Stomach (tissue), 9 donors: ENCODE data around the gene TCEANC. TPM values are rescaled to one million over a fixed set of nuclear protein-coding genes. Genes with fewer than 3 reads are reported as not detected.
"Not testable (repeated sequence)": the region's sequence is repeated elsewhere in the genome, so short reads cannot be mapped to it uniquely, and the experiment has no call there.

Source experiments
- DNase-seq, 2 donors: peaks; one replicate each; pipeline versions ENCODE4 v3.0.0 to v3.0.0-alpha.2; 2013 to 2019
- H3K27ac ChIP-seq, 5 donors: fragments of 200-600 bp in 4 of 5; sonication (generic) in 4 of 5; one replicate each; pipeline ENCODE4 v1.5.1; 2013 to 2019; ENCODE audit warnings: mild to moderate bottlenecking in 1 of 5, moderate library complexity in 1 of 5
- H3K27me3 ChIP-seq, 3 donors: fragments of 200-600 bp; sonication (generic); one replicate each; pipeline ENCODE4 v1.5.1; 2017 to 2019; ENCODE audit warnings: mixed run types in 1 of 3
- H3K36me3 ChIP-seq, 4 donors: fragments of 200-600 bp; sonication (generic); 1 replicate in 3 of 4; 2 replicates in 1 of 4; pipeline ENCODE4 v1.5.1; 2016 to 2019
- H3K4me1 ChIP-seq, 4 donors: fragments of 200-600 bp; sonication (generic); one replicate each; pipeline ENCODE4 v1.5.1; 2016 to 2019
- H3K4me3 ChIP-seq, 4 donors: fragments of 200-600 bp; sonication (generic) in 3 of 4; one replicate each; pipeline ENCODE4 v1.5.1; 2016 to 2019; ENCODE audit warnings: mild to moderate bottlenecking in 1 of 4
- H3K9me3 ChIP-seq, 4 donors: fragments of 200-600 bp; sonication (generic); one replicate each; pipeline ENCODE4 v1.5.1; 2016 to 2019
- EP300 ChIP-seq: sonication (generic); formaldehyde crosslinking; IDR thresholded peaks from one replicate; pipeline ENCODE4 v1.6.1; 2017; ENCODE audit warnings: antibody characterized with exemption
- POLR2A ChIP-seq, 4 donors: fragments of 450-650 bp; IDR thresholded peaks; one replicate each; pipeline ENCODE4 v1.6.1; 2016; ENCODE audit warnings: antibody characterized with exemption in 4 of 4, control low read depth in 2 of 4, mild to moderate bottlenecking in 1 of 4, moderate library complexity in 1 of 4
- POLR2AphosphoS5 ChIP-seq, 3 donors: sonication (generic); formaldehyde crosslinking; IDR thresholded peaks; one replicate each; pipeline ENCODE4 v1.6.1; 2016; ENCODE audit warnings: antibody characterized with exemption in 3 of 3
- WGBS, 5 donors: extraction: QIAGEN DNeasy Blood & Tissue Kit in 3 of 5; methylation state at CpG; one replicate each; pipeline versions ENCODE4 v1.1.5 to v1.1.7; 2013 to 2018; 5-methylcytosine and 5-hydroxymethylcytosine counted together
- intact Hi-C: fragments of 100-400 bp; cut with DNase I; formaldehyde crosslinking; loops from one replicate; pipeline ENCODE4 v1.15.1; 2023; ENCODE audit warnings: low total_unique reads
- polyA plus RNA-seq, 3 donors: library from polyadenylated mRNA; stranded (reverse); fragments of 200-250 nt; gene quantifications; one replicate each; pipeline ENCODE4 v1.2.3, GENCODE V29; 2013
- total RNA-seq, 5 donors: library from RNA; depleted of rRNA; stranded (reverse); fragments of >200 nt; gene quantifications; one replicate each; pipeline versions ENCODE4 v1.1.0 to v1.2.3, GENCODE V29; 2014 to 2016
- TF ChIP-seq, protein P1 (sequence below), 7 experiments: fragments of 450-650 bp in 4 of 7; fragments of 200-600 bp in 3 of 7; sonication (generic) in 3 of 7; IDR thresholded peaks; one replicate each; pipeline ENCODE4 v1.5.1; 2016 to 2019; ENCODE audit warnings: antibody characterized with exemption in 7 of 7, control low read depth in 2 of 7, mild to moderate bottlenecking in 1 of 7
- donor health status: healthy with polysubstance abuse.
- donor health status: Bipolar disorder and iron deficiency.
- donor health status: healthy.

Gene TCEANC
- total and polyA plus RNA-seq, 8 donors: 1.2 to 25.7 (median 3.5) TPM

DNA sequence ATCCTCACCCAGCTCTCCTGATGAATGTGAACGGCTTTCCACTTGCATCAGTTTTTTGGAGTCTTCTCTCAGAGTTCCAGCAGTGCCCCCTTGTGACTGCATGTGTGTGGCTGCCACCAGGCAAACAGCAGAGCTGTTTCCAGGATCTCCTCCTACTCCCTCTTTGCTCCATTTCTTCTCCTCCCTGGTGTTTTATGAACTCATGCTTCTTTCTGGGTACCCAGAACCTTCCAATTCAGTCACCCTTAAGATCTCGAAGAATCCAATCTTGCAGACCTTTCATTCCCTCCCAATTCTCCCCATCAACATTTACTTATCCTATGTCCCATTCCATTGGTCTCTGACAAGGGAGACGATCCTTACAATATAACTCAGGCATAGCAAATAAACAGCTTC, 6.8 kb upstream of the TCEANC start:
- H3K9me3 ChIP-seq: no peaks in the 10 kb centered on the region
- 29 to 36% (median 31%) methylated on average over 3 of the region's 3 CpGs for WGBS, 5 donors
- H3K4me1 ChIP-seq: peaks cover 0 to 16% (median 0%) of the 10 kb centered on the region in 4 donors
- no peak for TF ChIP-seq POLR2A (IDR thresholded peaks at IDR 0.05)
- TF ChIP-seq, protein P1, sequence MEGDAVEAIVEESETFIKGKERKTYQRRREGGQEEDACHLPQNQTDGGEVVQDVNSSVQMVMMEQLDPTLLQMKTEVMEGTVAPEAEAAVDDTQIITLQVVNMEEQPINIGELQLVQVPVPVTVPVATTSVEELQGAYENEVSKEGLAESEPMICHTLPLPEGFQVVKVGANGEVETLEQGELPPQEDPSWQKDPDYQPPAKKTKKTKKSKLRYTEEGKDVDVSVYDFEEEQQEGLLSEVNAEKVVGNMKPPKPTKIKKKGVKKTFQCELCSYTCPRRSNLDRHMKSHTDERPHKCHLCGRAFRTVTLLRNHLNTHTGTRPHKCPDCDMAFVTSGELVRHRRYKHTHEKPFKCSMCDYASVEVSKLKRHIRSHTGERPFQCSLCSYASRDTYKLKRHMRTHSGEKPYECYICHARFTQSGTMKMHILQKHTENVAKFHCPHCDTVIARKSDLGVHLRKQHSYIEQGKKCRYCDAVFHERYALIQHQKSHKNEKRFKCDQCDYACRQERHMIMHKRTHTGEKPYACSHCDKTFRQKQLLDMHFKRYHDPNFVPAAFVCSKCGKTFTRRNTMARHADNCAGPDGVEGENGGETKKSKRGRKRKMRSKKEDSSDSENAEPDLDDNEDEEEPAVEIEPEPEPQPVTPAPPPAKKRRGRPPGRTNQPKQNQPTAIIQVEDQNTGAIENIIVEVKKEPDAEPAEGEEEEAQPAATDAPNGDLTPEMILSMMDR (IDR thresholded peaks at IDR 0.05): peak in 5 of 7 experiments; percentile 29 to 65 (median 58)
- intact Hi-C loops: loop anchor here (5.0 to 10.0 kb wide), 2 partner anchors 139 to 389 kb away; no protein-coding TSS in a partner anchor
- no peak overlapping the region for H3K4me3 ChIP-seq
- peak; percentile 71 to 86 for DNase-seq
- peaks cover 0 to 5% (median 0%) of the 10 kb centered on the region in 3 donors for H3K27me3 ChIP-seq
- no peak overlapping the region for H3K27ac ChIP-seq
- H3K36me3 ChIP-seq: no peaks in the 10 kb centered on the region

DNA sequence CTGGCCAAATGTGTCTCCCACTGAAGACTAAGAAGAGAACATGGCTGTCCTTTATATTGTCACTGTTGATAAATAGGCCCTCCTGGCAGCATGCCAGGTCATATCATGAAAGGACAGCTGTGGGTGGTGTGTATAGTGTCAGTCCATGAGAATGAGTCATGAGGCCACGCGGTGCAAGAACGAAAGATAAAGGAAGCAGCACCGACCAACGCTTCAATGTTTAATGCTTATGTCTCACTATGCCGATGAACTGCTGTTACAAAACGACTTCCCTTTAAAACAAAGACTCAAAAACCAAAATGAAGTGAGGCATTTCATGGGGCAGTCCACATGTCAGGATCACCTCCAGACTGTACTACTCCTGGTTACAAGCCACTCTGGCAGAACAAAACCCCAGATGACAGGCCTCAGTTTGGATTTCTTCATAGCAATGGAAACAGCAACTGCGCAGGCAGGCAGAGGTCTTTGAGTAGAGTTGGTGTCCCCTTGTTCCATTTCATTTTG, 5.2 kb upstream of the TCEANC start:
- Histone ChIP-seq H3K27me3 (peaks cover 0 to 3% (median 0%) of the 10 kb centered on the region in 3 donors), H3K4me1 (peaks cover 0 to 16% (median 4%) of the 10 kb centered on the region in 4 donors), H3K4me3 (no peak overlapping the region), H3K9me3 (no peaks in the 10 kb centered on the region), H3K27ac (peak overlapping the region in 3 of 5 donors; percentile 25 to 44 (median 31)), H3K36me3 (no peaks in the 10 kb centered on the region)
- TF ChIP-seq POLR2AphosphoS5 (IDR thresholded peaks at IDR 0.05) (peak in 2 of 3 donors; percentile 9 to 28), POLR2A (IDR thresholded peaks at IDR 0.05) (no peak), EP300 (no peak)
- TF ChIP-seq, protein P1 (IDR thresholded peaks at IDR 0.05): no peak
- 17 to 58% (median 22%) methylated on average over 8 of the region's 8 CpGs for WGBS, 5 donors
- DNase-seq: peak; percentile 64 to 82
- intact Hi-C loops: loop anchor here (5.0 to 10.0 kb wide), 2 partner anchors 140 to 387 kb away; no protein-coding TSS in a partner anchor

DNA sequence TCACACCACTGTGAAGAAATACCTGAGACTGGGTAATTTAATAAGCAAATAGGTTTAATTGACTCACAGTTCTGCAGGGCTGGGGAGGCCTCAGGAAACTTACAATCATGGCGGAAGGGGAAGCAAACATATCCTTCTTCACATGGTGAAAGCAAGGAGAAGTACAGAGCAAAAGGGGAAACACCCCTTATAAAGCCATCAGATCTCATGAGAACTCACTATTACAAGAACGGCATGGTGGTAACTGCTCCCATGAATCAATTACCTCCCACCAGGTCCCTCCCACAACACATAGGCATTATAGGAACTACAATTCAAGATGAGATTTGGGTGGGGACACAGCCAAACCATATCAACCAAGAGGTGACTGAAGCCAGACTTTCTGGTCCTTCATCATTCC, 4.6 kb upstream of the TCEANC start:
- DNase-seq, H3K9me3 ChIP-seq, H3K4me3 ChIP-seq, H3K27me3 ChIP-seq, H3K36me3 ChIP-seq: not testable (repeated sequence)
- H3K4me1 ChIP-seq: peaks cover 0 to 16% (median 7%) of the 10 kb centered on the region in 4 donors
- H3K27ac ChIP-seq: peak overlapping the region in 1 of 5 donors; percentile 31
- WGBS, 5 donors: 76 to 94% (median 88%) methylated on average over 2 of the region's 2 CpGs
- intact Hi-C loops: loop anchor here (5.0 to 10.0 kb wide), 2 partner anchors 141 to 386 kb away; no protein-coding TSS in a partner anchor

DNA sequence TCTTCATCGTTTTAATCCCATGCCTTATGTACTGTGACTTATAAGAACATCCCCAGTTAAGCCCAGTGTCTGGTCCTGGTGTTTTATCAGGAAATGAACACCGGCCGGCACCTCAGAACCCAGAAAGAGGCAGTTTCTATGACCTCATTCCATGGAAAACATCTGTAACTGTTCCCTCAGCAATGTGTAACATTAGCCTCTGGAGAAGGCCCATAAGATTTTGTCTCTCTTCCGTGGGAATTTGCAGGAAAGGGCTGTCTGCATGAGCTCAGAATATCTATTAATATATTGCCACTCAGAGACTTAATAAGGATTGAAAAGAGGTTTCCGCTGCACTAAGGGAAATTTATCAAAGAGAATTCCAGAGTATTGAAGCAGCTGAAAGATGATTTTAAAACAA, 3.1 kb upstream of the TCEANC start:
- TF ChIP-seq EP300: no peak
- no peak for TF ChIP-seq POLR2A (IDR thresholded peaks at IDR 0.05)
- TF ChIP-seq, protein P1 (IDR thresholded peaks at IDR 0.05): no peak
- TF ChIP-seq POLR2AphosphoS5 (IDR thresholded peaks at IDR 0.05): no peak
- Histone ChIP-seq H3K9me3 (no peaks in the 10 kb centered on the region), H3K27ac (no peak overlapping the region), H3K36me3 (no peaks in the 10 kb centered on the region), H3K4me1 (peaks cover 0 to 27% (median 13%) of the 10 kb centered on the region in 4 donors), H3K27me3 (no peaks in the 10 kb centered on the region), H3K4me3 (no peak overlapping the region)
- intact Hi-C loops: loop anchor here (5.0 to 10.0 kb wide), 2 partner anchors 143 to 385 kb away; no protein-coding TSS in a partner anchor
- peak in 1 of 2 donors; percentile 50 for DNase-seq
- WGBS, 5 donors: 58 to 78% (median 67%) methylated on average over 5 of the region's 5 CpGs

DNA sequence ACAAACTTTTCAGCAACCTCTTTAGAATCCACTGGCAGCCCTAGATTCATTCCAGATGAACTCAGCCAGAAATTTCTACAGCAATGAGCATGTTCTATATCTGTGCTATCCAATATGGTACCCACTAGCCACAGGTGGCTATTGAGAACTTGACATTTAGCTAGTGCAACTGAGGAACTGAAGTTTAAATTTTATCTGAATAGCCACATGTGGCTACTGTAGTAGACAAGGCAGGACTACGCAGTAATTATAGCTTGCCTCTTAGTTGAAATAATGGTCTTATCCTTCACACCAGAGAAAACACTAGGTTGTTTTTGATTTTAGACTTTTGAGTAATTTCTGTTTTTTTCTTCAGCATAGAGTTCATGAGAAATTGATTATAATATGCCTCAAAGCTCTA, 2.6 kb upstream of the TCEANC start:
- WGBS, 5 donors: 82 to 100% (median 97%) methylated on average over 1 of the region's 1 CpG
- Histone ChIP-seq H3K27me3 (no peaks in the 10 kb centered on the region), H3K4me3 (no peak overlapping the region), H3K36me3 (no peaks in the 10 kb centered on the region), H3K27ac (no peak overlapping the region), H3K4me1 (peaks cover 0 to 27% (median 13%) of the 10 kb centered on the region in 4 donors), H3K9me3 (no peaks in the 10 kb centered on the region)
- no peak for TF ChIP-seq POLR2AphosphoS5 (IDR thresholded peaks at IDR 0.05)
- no peak for TF ChIP-seq EP300
- TF ChIP-seq, protein P1 (IDR thresholded peaks at IDR 0.05): no peak
- no peak for TF ChIP-seq POLR2A (IDR thresholded peaks at IDR 0.05)
- no peak for DNase-seq
- intact Hi-C loops: no loop called here
